SIG-M5 treated with dmso at 0.1 percent for 504 hours (cell line): Measurements from ENCODE around the gene SSB.
"Not testable (repeated sequence)": the region's sequence is repeated elsewhere in the genome, so short reads cannot be mapped to it uniquely, and the experiment has no call there.

ENCODE experiments used
- DNase-seq: peaks from one replicate; lab custom pipeline; 2025; ENCODE audit not compliant: unreplicated experiment; lab: John Stamatoyannopoulos, UW

Gene SSB

GRCh38 chr2:169781249-169782013, 17.2 kb upstream of the SSB start:
- DNase-seq = no peak

GRCh38 chr2:169782513-169782912, 16.2 kb upstream of the SSB start:
- no peak for DNase-seq

DNA sequence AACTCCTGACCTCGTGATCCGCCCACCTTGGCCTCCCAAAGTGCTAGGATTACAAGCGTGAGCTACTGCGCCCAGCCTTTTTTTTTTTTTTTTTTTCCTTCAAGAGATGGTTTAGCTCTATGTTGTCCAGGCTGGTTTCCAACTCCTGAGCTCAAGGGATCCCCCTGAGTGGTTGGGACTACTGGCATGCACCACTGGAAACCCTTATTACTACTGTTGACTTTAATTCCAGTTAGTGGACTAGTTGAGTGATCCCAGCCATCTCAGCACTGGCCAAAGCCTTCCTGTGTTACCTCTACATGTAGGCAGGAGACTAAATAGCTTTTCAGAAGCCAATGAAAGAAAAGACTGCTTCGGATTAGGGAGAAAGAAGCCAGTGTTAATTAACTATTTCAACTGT, 8.1 kb upstream of the SSB start:
- DNase-seq = no peak

DNA sequence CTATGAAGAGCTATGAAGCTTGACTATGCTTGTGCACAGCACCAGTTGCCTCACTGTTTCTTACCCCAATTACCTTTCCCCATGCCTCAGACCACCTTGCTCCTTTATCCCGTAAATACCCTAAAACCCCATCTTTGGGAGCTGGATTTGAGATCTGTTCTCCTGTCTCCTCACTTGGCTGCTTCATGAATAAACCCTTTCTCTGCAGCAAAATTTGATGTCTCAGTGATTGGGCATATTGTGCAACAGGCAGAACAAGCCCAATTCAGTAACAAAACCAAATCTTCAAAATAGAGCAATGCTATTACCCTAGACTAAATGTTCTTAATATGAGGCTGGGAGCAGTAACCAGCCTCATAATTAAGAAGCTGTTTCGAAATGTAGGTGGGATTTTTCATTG, 3.5 kb upstream of the SSB start:
- no peak for DNase-seq

GRCh38 chr2:169796441-169796840, 2.2 kb upstream of the SSB start:
- DNase-seq = no peak

DNA sequence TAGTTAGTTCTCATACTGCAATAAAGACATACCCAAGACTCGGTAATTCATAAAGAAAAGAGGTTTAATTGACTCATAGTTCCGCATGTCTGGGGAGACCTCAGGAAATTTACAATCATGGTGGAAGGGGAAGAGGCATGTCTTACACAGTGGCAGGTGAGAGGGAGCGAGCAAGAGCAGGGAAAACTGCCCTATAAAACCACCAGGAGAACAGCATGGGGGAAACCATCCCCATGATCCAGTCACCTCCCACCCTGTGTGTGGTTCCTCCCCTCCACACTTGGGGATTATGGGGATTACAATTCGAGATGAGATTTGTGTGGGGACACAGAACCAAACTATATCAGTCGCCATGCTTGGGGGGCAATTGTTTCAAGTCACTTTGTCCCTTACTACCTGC, 1.1 kb upstream of the SSB start:
- DNase-seq = no peak

DNA sequence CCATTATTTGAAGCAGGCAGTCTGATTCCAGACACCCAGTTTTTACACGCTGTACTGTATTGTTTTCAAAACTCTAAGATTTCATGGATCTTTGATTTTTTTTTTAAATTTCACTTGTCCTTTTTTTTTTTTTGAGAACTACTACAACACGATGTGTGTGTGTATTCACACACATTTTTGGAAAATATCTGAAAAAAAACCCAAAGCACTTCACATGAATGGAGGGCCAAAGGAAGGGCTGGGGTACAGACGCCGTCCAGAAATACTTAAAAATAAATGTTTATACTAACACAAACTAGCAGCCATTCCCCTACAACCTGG, 314 bp upstream of the SSB start:
- no peak for DNase-seq

- DNase-seq = no peak
These were observed 4.8 kb downstream of the SSB start for GRCh38 chr2:169803480-169803879.

- DNase-seq = no peak
These were observed 7.9 kb downstream of the SSB start for GRCh38 chr2:169806586-169806985.

- DNase-seq = no peak
These were observed 9.6 kb downstream of the SSB start for GRCh38 chr2:169808221-169808620.

DNA sequence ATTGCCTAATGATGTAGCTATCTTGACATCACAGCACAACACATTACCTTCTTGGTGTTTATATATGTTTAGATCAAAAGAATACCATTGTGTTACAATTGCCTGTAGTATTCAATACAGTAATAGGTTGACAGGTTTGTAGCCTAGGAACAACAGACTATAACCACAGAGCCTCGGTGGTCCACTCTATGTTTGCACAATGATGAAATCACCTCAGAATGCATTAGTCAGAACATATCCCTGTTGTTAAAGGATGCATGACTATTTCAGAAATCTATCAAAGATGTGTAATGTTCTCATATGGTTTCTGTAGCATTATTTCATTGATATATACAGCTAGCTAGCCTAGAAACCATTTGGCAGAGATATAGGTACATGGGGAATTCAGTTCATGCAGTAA, 17.2 kb downstream of the SSB start:
- DNase-seq = no peak

DNA sequence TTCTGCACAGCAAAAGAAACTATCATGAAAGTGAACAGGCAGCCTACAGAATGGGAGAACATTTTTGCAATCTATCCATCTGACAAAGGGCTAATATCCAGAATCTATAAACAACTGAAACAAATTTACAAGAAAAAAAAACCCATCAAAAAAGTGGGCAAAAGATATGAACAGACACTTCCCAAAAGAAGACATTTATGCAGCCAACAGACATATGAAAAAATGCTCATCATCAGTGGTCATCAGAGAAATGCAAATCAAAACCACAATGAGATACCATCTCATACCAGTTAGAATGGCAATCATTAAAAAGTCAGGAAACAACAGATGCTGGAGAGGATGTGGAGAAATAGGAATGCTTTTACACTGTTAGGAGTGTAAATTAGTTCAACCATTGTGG, 18.3 kb downstream of the SSB start:
- DNase-seq = not testable (repeated sequence)

GRCh38 chr2:169817369-169817768, 18.7 kb downstream of the SSB start:
- DNase-seq = not testable (repeated sequence)

DNA sequence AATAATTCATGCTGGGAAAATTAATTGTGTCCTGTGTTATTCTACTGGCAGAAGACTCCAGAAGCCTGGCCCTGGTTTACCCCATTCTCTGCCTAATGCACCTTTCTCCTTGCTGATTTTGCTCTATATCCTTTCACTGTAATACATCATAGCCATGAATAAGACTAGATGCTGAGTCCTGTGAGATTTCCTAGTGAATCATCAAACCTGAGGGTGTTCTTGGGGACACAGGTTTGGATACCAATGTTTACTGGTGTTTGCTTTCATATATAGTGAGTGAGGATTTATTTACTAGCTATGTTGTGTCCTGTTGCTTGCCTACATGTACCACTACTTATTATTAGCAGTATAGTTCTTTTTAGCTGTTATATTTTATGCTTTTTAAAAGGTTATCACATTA, 19.6 kb downstream of the SSB start:
- no peak for DNase-seq

DNA sequence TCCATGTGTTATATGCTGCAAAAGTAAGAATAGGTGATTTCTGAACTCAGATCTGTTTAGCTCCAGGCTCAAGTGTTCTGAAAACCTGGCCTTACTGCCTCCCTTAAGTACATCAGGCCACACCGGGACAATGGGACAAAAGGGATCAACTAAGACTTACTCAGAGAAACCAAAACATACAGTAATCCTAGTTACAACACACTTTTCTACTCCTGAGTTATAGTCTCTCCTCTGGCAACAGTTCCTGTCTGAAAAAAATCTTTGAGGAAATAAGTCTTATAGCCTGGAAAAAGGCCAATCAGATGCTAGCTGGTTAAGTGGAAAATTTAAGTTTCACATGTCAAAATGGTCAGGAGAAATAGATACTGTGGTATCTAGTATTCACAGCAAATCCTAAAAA, 20.4 kb downstream of the SSB start:
- no peak for DNase-seq

GRCh38 chr2:169820101-169820500, 21.4 kb downstream of the SSB start:
- peak; percentile 12 for DNase-seq

DNA sequence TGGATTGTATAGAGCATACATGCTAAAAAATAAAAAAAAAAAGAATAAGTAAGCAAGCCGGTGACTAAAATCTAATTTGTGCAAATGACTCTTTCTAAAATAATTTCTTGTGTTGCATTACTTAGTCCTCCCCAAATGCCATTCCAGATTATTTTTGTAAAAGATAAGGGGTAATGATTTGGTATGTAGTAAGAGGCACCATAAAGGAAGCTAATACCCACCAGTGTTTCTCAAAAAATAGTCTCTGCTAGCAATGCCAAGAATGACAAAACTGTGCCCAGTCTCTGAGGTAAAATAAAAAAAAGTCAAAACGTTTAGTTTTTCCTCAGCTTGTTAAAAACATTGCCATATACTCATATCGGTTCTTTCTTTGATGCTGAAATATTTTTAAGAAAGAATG, 23.4 kb downstream of the SSB start:
- DNase-seq = no peak

GRCh38 chr2:169822785-169823392, 24.2 kb downstream of the SSB start:
- DNase-seq = no peak

DNA sequence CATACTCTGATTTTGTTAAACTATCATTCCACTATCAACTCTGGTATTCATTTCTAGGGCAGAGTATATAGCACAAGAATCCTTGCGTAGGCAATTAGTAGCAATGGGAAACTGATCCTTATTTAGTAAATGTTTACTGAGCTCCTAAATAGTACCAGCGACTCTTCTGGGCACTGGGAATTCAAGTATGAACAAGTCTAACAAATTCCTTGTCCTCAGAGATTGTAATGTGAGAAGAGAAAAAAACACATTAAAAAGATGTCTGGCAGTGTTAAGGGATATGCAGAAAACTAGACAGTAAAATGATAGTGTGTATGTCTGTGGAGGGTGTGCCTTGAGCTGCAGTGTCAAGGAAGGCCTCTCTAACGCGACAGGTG, 25.3 kb downstream of the SSB start:
- peak; percentile 37 for DNase-seq

DNA sequence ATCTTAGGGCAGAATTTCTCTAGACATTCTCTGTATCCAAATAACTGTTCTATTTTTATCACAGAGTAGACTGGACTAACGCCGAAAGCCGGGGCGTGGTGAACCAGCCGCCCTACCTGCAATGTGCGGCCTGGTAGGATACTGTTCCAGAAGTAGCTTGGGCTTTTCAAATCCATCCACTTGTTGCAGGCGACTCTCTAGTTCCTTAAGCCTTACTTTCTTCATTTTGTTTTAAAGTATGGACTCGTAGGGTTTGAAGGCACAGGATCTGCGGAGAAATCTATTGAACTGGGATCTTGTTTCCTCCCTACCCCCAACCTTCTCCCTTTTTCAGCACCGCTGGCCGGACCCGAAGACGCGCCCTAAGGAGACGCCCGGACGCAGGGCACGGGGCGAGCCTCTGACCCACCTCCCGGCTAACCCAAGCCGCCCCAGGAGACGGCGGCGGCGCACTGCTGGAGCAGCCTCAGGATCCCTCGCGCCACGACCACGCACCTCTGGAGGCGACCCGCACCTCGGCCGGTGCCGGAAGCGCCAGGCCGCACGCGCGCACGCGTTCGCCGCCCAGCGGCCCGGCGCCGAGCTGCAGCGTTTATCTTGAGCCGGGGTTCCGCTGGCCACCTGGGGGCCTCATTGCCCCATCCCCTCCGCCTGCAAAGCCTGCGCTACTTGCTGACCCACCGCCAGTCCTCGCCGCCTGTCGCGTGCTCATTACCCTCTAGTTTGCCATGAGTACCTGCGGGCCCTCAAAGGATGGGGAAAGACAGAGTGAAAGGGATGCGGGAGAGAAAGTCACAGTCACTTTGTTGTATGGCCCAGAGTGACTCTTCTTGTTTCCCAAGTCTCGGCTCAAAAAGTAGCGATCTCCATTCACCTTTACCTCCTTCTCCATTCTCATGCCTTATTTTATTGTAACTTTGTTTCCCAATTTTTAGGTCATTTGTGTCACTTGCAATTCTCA, 26.0 kb downstream of the SSB start, which contains the start of gene METTL5:
Gene METTL5 (minus strand): TSS at position 533 of the 961 bp plus-strand sequence. CDS start 308 bp downstream, at position 225.
- peak; percentile 74 for DNase-seq

- DNase-seq = peak; percentile 92
These were observed 28.8 kb downstream of the SSB start, which contains the start of gene UBR3 for GRCh38 chr2:169827272-169828140. Gene UBR3 (plus strand): TSS chr2:169827454. CDS start chr2:169827508, 54 bp downstream.
